ENCODE results near the gene P4HTM. TPM values are rescaled to one million over a fixed set of nuclear protein-coding genes. Genes with fewer than 3 reads are reported as not detected.
A peak's percentile ranks its signal among the peaks of the same experiment; 100 is the strongest.

Gene P4HTM, protein sequence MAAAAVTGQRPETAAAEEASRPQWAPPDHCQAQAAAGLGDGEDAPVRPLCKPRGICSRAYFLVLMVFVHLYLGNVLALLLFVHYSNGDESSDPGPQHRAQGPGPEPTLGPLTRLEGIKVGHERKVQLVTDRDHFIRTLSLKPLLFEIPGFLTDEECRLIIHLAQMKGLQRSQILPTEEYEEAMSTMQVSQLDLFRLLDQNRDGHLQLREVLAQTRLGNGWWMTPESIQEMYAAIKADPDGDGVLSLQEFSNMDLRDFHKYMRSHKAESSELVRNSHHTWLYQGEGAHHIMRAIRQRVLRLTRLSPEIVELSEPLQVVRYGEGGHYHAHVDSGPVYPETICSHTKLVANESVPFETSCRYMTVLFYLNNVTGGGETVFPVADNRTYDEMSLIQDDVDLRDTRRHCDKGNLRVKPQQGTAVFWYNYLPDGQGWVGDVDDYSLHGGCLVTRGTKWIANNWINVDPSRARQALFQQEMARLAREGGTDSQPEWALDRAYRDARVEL
- 0.03 TPM in 1 of 2 replicates, not detected in the other for total RNA-seq (2014; rRNA removed; shearing (Covaris generic))

DNA sequence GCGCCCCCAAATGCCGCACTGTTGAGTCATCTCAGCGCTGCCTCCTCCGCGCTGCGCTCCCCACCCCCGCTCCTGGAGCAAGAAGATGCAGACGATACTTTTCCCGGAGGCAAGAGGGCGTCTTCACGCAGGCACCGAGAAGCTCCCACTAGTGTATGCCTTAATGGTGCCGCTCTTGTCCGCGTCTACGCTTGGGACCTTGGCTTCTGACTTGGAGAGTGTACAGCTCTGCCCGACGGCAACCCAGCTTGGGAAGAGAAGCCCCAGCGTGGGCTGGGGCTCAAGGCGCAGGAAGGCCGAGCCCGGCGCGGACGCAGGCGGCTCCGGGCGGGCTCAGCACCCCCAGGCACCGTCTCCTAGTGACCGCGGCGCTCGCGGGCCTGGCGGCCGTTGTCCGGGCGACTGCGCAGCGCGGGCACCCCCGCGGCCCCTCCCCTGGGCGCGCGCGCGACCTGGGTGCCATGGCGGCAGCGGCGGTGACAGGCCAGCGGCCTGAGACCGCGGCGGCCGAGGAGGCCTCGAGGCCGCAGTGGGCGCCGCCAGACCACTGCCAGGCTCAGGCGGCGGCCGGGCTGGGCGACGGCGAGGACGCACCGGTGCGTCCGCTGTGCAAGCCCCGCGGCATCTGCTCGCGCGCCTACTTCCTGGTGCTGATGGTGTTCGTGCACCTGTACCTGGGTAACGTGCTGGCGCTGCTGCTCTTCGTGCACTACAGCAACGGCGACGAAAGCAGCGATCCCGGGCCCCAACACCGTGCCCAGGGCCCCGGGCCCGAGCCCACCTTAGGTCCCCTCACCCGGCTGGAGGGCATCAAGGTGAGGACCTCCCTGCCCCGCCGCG lies at the start of gene P4HTM:
Gene P4HTM (plus strand): TSS at position 446 of the 840 bp plus-strand sequence. CDS start 16 bp downstream, at position 462.
- DNase-seq (ENCODE audit: low spot score) = peak; percentile 87
- in situ Hi-C loops (cut with HindIII; ENCODE audit: low sequenced_read_pairs) = no loop called here

DNA sequence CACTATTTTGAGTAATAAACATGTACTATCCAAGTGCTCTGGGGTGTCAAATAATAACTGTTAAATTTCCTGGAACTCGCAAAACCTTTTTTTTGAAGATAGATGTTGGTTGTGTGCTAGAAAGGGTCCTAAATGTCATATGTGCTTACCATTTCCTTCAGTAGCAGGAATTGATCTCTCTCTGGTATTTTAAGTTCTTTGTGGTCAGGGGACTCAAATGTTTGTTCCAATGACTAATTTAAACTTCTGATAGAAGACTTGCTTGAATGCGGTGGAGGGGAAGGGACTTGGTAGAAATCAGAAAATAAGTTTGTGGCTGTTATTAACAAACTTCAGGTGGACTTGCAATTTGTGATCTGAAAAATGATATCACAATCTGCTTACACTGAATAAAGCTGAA lies 44.6 kb upstream of the P4HTM start:
- in situ Hi-C loops (cut with HindIII; ENCODE audit: low sequenced_read_pairs) = no loop called here
- no peak for DNase-seq (ENCODE audit: low spot score)

DNA sequence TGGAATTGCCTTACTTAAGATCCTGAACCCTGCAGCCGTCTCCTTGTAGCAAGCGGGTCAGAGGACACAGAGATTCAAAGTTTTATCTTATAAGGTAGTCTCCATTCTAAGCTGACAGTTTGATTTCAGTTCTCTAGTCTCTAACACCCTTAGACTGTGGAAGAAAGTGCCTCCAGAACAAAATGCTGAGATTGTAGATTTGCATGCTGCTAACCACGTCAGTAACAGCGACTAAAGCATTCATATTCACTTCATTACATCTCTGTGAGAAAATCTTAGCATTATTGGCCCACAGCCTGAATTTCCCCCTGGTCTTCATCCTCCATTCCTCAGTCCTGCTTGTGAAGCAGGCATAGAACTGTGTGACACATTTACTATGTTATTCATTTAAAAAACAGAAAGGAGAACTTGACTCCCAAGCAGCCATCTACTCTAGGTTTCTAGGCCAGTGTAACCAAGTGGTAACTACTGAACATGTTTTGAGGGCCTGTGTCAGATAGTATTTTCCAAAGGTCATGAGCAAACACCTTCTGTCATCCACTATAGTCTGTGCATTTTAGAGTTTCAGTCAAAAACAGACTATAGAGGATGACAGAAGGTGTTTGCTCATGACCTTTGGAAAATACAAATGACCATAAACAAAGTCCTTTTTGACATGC lies 44.0 kb upstream of the P4HTM start:
- in situ Hi-C loops (cut with HindIII; ENCODE audit: low sequenced_read_pairs) = no loop called here
- DNase-seq (ENCODE audit: low spot score) = no peak

DNA sequence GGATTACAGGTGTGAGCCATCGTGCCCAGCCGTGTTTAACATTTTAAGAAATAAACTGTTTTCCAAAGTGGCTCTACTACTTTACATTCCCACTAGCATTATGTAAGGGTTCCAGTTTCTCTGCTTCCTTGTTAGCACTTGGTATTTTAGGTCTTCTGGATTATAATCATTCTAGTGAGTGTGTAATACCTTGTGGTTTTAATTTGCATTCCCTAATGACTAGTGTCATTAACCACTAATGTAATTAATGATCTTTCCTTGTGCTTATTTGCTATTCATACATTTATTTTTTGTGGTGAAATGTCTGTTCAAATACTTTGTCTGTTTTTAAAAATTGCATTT lies 40.7 kb upstream of the P4HTM start:
- in situ Hi-C loops (cut with HindIII; ENCODE audit: low sequenced_read_pairs) = no loop called here
- no peak for DNase-seq (ENCODE audit: low spot score)

DNA sequence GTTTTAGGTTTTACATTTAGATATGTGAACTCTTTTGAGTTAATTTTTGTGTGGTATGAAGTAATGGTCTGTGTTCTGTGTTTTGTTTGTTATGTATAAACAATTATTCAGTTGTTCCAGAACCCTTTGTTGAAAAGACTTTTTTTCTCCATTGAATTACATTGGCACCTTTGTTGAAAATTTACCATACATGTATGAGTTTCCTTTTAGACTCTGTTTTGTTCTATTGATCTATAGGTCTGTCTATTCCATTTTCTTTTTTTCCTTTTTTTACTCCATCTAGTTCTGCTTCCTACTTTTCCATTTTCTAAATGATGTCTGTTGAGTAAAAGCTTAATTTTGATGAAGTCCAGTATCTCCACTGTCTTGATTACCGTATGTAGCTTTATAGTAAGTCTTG lies 40.0 kb upstream of the P4HTM start:
- DNase-seq (ENCODE audit: low spot score) = peak; percentile 15
- in situ Hi-C loops (cut with HindIII; ENCODE audit: low sequenced_read_pairs) = no loop called here

DNA sequence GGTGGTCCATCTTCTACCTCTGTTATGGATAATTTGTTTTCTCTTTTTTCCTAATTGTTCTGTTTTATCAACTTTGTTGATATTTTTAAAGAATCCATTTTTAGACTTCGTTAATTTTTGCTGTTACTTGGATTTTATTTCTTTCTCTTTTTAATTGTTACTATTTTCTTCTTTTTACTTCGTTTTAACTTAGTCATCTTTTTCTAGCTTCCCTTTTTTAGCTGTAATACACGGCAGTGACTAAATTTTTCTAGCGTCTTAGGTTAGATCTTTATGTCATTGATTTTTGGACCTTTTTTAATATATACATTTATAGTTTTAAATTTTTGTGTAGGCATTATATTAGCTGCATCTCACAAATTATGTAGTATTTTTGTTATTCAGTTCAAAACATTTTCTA lies 38.3 kb upstream of the P4HTM start:
- in situ Hi-C loops (cut with HindIII; ENCODE audit: low sequenced_read_pairs) = no loop called here
- no peak for DNase-seq (ENCODE audit: low spot score)

DNA sequence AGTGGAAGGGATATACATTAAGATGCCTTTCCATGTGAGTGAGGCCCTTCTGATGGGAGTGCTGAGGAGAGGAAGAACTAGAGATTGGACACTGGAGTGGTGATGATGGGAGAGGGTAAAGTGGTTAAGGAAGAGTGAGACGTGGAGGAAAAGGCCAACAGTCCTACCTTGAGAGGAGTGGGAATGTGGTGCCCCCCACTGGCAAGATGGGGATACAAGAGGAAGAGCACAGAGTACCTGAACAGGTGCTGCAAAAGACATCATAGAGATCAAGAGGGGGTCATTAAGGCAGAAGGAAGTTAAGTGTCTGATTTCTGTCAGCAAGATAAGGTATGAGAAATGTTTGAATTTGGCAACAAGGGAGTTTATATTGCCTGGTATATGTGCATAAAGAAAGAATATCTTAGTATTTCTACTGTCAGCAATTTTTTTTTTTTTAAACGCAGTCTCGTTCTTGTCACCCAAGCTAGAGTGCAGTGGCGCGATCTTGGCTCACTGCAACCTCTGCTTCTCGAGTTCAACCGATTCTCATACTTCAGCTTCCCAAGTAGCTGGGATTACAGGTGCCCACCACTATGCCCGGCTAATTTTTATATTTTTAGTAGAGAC lies 37.4 kb upstream of the P4HTM start:
- in situ Hi-C loops (cut with HindIII; ENCODE audit: low sequenced_read_pairs) = no loop called here
- peak; percentile 27 for DNase-seq (ENCODE audit: low spot score)

DNA sequence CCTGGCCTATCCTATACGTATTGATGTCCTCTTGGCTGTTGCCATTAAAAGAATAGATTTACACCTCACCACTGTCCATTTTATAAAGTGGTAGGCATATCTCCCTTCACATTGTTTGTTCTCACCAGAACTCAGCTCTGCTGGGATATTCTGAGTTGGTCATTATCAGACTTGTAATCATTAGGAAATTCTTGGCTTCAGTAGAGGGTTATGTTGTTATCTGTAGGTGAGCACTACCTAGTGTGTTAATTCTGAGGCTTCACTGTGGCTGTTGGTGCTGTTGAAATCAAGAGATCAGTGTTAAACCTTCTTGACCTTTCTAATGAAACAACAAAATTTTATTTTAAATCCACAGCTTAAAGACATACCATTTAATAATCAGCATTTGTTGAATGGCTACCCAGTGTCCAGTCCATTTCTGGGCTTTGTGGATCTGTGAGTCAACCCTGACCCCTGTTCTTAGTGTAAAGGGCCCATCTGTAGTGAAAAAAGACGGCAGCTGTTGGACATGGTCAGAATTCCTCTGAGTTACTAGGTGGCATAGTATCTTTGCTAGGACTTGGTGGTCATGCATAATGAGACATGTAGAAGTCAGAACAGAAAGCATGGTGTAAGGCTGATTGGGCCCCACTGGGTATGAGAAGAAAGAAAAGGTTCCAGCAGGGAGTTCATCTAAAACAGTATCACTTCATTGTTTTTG lies 32.9 kb upstream of the P4HTM start:
- in situ Hi-C loops (cut with HindIII; ENCODE audit: low sequenced_read_pairs) = no loop called here
- DNase-seq (ENCODE audit: low spot score) = no peak

DNA sequence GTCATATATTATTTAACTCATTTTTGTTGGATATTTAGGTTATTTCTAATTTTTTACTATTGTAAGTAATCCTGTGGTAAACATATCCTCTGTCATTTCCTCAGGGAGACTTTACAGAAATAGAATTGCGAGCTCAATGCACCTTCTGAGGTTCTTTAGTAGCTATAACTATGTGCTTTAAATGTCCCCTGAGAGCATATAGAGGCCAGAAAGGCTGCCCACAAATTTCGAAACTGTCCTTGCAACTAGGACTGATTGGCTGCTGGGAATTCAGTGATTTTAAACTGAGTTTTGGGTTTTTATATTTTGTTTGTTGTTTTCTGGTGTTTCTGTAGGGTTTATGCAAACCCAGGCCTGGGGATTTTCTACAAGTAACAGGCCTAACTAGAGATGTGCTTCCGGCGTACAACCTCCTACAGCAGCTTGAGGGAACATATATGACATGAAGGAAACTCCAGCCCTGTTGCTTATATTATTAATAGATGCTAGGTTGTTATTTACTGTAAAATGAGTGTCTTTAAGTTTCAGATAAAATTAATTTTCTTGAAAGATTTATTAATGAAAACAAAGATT lies 29.1 kb upstream of the P4HTM start:
- in situ Hi-C loops (cut with HindIII; ENCODE audit: low sequenced_read_pairs) = no loop called here
- no peak for DNase-seq (ENCODE audit: low spot score)

DNA sequence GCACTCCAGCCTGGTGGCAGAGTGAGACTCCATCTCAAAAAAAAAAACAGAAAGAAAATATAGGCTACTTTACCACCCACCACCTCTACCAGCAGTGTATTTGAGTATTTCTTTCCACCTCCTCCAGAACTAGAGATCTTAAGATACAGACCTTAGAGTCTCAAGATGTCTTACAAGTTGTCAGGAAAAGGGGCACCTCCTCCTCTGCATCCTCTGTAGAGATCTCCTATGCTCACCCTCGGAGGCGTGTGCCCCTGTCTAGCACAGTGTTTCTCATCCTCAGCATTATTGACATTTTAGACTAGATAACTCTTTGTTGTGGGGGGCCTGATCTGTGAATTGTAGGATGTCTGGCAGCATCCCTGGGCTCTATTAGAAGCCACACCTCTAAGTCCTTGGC lies 27.7 kb upstream of the P4HTM start:
- no peak for DNase-seq (ENCODE audit: low spot score)
- in situ Hi-C loops (cut with HindIII; ENCODE audit: low sequenced_read_pairs) = no loop called here

DNA sequence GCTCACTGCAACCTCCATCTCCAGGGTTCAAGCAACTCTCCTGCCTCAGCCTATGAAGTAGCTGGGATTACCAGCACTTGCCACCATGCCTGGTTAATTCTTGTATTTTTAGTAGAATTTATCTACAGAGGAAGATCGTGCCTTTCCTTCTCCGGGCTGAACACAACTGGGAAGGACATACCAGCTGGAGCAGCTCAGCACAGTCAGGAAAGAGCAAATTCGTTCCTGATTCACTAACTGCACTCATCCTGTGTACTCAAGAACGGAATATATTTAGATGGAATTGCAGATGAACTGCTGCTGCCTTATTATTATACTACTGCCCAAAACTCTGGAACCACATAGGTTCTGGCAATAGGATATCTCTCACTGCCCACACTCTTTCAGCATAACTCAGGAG lies 27.1 kb upstream of the P4HTM start:
- no peak for DNase-seq (ENCODE audit: low spot score)
- in situ Hi-C loops (cut with HindIII; ENCODE audit: low sequenced_read_pairs) = no loop called here

DNA sequence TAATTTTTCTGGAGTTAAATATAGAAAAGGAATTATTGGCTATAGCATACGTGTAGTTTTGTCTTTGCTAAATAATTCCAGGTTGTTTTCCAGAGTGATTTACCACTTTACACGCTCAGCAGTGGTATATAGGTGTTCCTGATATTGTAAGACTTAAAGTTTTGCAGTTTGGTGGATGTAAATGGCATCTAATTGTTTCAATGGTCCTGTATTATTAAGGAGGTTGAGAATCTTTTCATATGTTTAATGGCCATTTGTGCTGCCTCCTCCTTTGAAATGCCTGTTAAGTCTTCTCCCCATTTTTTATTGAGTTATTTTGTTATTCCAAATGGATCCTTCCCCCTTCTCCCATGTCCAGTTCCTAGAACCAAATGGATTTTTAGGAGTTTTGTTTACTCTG lies 26.4 kb upstream of the P4HTM start:
- in situ Hi-C loops (cut with HindIII; ENCODE audit: low sequenced_read_pairs) = no loop called here
- no peak for DNase-seq (ENCODE audit: low spot score)

DNA sequence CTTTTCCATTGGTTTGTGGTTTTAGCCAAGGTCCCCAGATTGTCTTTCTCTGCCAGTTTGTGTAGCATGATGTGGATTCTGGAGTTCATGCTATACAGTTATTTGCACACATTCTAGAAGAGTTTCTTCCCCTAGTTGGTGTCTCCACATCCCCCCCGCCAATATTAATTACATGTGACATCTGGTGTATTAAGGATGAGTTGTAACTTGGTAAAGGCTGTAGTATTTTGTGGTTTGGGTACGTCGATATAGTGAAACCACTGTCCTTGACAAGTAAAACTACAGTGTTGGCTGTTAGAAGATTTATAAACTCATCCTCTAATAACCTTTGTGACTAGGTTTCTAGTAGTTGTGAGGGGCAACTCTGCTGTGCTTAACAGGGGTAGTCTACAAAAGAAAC lies 23.7 kb upstream of the P4HTM start:
- DNase-seq (ENCODE audit: low spot score) = no peak
- in situ Hi-C loops (cut with HindIII; ENCODE audit: low sequenced_read_pairs) = no loop called here

DNA sequence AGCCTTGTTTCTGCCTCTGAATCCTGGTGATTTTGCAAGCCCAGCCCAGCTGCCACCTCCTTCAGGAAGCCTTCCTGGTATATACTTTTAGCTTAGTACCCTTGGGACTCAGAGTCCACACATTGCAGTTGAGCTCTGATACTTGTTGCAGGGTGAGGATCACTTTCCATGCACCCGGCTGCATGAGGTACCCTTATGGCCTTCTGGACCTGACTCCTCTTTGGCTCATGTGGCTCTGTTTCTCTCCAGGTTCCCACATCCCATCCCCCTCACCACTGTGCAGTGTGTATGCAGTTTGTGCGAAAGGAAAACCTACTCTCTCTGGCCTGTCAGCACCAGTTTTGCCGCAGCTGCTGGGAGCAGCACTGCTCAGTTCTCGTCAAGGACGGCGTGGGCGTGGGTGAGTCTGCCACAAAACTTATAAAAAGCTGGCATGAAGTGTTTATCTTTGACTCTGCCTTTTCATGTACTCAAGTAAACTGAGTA lies 23.1 kb upstream of the P4HTM start:
- in situ Hi-C loops (cut with HindIII; ENCODE audit: low sequenced_read_pairs) = no loop called here
- DNase-seq (ENCODE audit: low spot score) = no peak

DNA sequence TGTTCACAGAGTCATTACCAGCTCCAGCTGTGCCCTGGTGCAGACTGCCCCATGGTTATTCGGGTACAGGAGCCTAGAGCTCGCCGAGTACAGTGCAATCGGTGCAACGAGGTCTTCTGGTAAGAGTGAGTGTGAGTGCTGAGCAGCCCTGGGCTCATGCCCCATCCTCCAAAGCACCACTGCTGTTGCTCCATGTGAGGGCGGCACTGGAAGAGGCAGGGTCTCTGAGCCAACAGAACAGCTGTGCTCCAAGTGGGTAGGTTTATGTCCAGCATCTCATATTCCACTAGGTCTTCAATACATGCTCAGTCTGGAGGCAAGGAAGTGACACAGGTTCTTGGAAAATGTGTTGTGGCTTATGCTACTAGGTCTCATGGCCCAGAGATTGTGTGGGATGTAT lies 19.5 kb upstream of the P4HTM start:
- DNase-seq (ENCODE audit: low spot score) = no peak
- in situ Hi-C loops (cut with HindIII; ENCODE audit: low sequenced_read_pairs) = no loop called here

DNA sequence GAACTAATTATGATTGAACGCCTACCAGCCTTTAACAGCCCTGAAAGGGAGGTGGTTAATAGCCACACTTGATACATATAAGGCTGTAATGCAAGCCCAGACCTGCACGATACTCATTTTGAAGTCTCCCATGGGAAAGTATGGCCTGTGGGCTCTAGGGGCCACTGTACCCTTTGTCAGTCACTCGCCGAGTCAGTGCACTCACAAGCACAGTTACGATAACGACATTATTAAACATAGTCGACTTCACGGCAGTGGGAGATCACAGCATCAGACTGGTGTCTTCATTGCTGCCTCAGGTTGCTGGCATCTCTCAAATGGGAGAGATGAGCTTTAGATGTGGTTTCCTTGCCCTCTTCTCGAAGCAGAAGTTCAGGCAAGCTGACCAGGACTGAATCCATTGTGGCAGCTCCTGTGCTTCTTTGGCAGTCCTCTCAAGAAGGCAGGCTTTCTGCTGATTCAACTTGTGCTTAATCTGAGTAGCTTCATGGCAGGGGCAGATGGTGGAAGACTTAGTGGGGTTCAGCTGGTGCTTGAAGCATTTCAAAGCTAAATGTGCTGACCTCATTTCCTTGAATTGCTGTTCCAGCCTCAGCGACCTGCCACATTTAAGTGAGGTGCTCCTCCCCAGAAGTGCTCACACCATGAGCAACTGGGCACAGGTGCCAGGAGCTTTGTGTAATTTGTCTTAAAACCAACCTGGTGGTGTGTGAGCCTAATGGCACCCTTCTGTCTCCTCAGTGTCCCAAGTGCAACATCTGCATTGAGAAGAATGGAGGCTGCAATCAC lies 15.8 kb upstream of the P4HTM start:
- in situ Hi-C loops (cut with HindIII; ENCODE audit: low sequenced_read_pairs) = no loop called here
- no peak for DNase-seq (ENCODE audit: low spot score)

DNA sequence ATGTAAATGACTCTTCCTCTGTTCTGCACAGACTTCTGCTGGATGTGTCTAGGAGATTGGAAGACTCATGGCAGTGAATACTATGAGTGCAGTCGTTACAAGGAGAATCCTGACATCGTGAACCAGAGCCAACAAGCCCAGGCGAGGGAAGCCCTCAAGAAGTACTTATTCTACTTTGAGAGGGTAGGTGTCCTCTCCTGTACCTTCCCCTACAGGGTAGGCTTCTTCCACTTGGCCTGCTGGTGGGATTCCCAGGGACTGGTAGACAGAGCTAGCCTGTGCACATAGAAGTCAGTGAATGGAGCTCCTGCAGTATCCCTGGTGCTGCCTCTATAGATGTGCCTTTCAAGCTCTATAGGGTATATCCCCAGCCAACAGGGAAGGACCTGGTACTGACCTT lies 10.6 kb upstream of the P4HTM start:
- no peak for DNase-seq (ENCODE audit: low spot score)
- in situ Hi-C loops (cut with HindIII; ENCODE audit: low sequenced_read_pairs) = no loop called here

DNA sequence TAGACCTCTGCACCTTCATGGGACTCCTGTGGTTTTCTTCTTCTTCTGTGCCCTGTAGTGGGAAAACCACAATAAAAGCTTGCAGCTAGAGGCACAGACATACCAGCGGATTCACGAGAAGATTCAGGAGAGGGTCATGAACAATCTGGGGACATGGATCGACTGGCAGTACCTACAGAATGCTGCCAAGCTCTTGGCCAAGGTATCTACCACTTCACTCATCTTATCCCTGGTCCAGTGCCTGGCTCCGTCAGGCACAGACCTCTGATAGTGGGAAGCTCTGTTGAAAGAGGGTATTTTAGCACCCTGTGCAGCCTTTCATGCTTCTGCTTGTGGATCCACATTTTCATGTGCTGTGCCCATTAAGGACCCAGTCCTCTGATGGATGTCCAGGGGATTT lies 9.7 kb upstream of the P4HTM start:
- no peak for DNase-seq (ENCODE audit: low spot score)
- in situ Hi-C loops (cut with HindIII; ENCODE audit: low sequenced_read_pairs) = no loop called here

Measured in G401 (cell line).